SU-DHL-6 (cell line): ENCODE data around the gene EXOSC3.

Experiments used
- H2AFZ ChIP-seq: fragments of 200-600 bp; sonication (generic); 2 replicates; pipeline ENCODE4 v1.6.1; 2014; ENCODE audit warnings: low read depth, mild to moderate bottlenecking, moderate library complexity, mixed read lengths, antibody characterized with exemption, low read length; ENCODE audit not compliant: severe bottlenecking
- H3F3A ChIP-seq: fragments of 200-600 bp; shearing (Covaris generic); 2 replicates; pipeline ENCODE4 v1.6.0; 2016; ENCODE audit warnings: antibody characterized with exemption, mild to moderate bottlenecking; ENCODE audit not compliant: insufficient read depth
- H3K27ac ChIP-seq: fragments of 200-600 bp; sonication (generic); 2 replicates; pipeline ENCODE4 v1.5.1; 2016; ENCODE audit warnings: low read depth, mild to moderate bottlenecking, low read length, moderate library complexity, mixed read lengths
- H3K27me3 ChIP-seq: fragments of 200-600 bp; sonication (generic), shearing (Covaris generic); 2 replicates; pipeline ENCODE4 v1.6.0; 2014; ENCODE audit warnings: mild to moderate bottlenecking, low read length
- H3K36me3 ChIP-seq: fragments of 200-600 bp; sonication (generic); 2 replicates; pipeline ENCODE4 v1.6.1; 2014; ENCODE audit warnings: mild to moderate bottlenecking, low read length, mixed read lengths
- H3K4me2 ChIP-seq: fragments of 300-600, 200-600 bp; shearing (Covaris generic), sonication (generic); 2 replicates; pipeline ENCODE4 v1.6.0; 2014; ENCODE audit warnings: low read length, low read depth, mild to moderate bottlenecking; ENCODE audit not compliant: poor library complexity, severe bottlenecking
- H3K4me3 ChIP-seq: fragments of 200-600 bp; sonication (generic); 2 replicates; pipeline ENCODE4 v1.5.1; 2014; ENCODE audit warnings: antibody characterized with exemption, low read length, mild to moderate bottlenecking, mixed read lengths; ENCODE audit not compliant: insufficient read depth, poor library complexity, severe bottlenecking
- H3K79me2 ChIP-seq: fragments of 200-600 bp; sonication (generic); 2 replicates; pipeline ENCODE4 v1.6.1; 2014; ENCODE audit warnings: mild to moderate bottlenecking, low read length, moderate library complexity; ENCODE audit not compliant: insufficient read depth
- H3K9ac ChIP-seq: fragments of 200-600 bp; sonication (generic); 2 replicates; pipeline ENCODE4 v1.7.0; 2014; ENCODE audit warnings: mild to moderate bottlenecking, low read length
- H3K9me2 ChIP-seq: fragments of 200-600 bp; sonication (generic); replicated peaks from 2 replicates; pipeline ENCODE4 v1.6.1; 2014; ENCODE audit warnings: low read length; ENCODE audit not compliant: insufficient read depth
- H3K9me3 ChIP-seq: fragments of 200-600 bp; sonication (generic); 2 replicates; pipeline ENCODE4 v1.6.1; 2014; ENCODE audit warnings: low read length, mixed read lengths; ENCODE audit not compliant: insufficient read depth
- H4K20me1 ChIP-seq: fragments of 200-600 bp; sonication (generic); 2 replicates; pipeline ENCODE4 v1.6.1; 2014; ENCODE audit warnings: low read depth, mild to moderate bottlenecking, antibody characterized with exemption, low read length, moderate library complexity, mixed read lengths
- EZH2phosphoT487 ChIP-seq: fragments of 200-600 bp; sonication (generic), shearing (Covaris generic); conservative IDR thresholded peaks from 2 replicates; pipeline ENCODE4 v1.6.1; 2018; ENCODE audit warnings: mild to moderate bottlenecking, antibody characterized with exemption, low read length, moderate library complexity, mixed read lengths
- TF ChIP-seq, protein P1 (sequence below): fragments of 200-600 bp; sonication (generic); IDR thresholded peaks from one replicate; pipeline ENCODE4 v1.5.1; 2017; ENCODE audit warnings: antibody characterized with exemption, mild to moderate bottlenecking, low read length, moderate library complexity; ENCODE audit not compliant: insufficient read depth, poor library complexity, severe bottlenecking

Gene EXOSC3

GRCh38 chr9:37730839-37731238 lies 54.0 kb downstream of the EXOSC3 start:
- Histone ChIP-seq H2AFZ (no peak overlapping the region), H3K9me2 (no peaks in the 10 kb centered on the region), H3K4me2 (no peak overlapping the region), H3K79me2 (no peaks in the 10 kb centered on the region), H3K9me3 (no peaks in the 10 kb centered on the region), H4K20me1 (no peaks in the 10 kb centered on the region), H3K4me3 (no peak overlapping the region), H3K36me3 (no peaks in the 10 kb centered on the region), H3K9ac (no peak overlapping the region), H3K27me3 (no peaks in the 10 kb centered on the region), H3K27ac (no peak overlapping the region), H3F3A (no peaks in the 10 kb centered on the region)
- TF ChIP-seq, protein P1, sequence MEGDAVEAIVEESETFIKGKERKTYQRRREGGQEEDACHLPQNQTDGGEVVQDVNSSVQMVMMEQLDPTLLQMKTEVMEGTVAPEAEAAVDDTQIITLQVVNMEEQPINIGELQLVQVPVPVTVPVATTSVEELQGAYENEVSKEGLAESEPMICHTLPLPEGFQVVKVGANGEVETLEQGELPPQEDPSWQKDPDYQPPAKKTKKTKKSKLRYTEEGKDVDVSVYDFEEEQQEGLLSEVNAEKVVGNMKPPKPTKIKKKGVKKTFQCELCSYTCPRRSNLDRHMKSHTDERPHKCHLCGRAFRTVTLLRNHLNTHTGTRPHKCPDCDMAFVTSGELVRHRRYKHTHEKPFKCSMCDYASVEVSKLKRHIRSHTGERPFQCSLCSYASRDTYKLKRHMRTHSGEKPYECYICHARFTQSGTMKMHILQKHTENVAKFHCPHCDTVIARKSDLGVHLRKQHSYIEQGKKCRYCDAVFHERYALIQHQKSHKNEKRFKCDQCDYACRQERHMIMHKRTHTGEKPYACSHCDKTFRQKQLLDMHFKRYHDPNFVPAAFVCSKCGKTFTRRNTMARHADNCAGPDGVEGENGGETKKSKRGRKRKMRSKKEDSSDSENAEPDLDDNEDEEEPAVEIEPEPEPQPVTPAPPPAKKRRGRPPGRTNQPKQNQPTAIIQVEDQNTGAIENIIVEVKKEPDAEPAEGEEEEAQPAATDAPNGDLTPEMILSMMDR = no peak
- no peak for TF ChIP-seq EZH2phosphoT487

DNA sequence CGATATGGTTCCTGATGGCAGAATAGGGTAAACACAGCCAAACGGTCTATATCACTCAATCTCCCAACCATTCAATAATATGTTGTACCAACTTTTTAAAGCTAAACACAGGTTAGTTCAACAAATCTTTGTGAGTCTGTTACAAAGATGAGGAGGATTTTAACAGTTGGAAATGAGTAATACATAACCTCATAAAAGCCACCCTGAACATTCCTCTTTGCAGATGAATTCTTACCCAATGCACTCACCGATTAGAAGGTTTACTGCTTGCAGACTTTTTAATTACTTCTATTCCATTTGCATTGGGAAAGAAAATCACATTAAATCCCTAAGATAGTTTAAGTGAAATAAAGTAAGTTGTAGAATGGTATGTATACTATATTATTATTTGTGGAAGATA lies 54.6 kb downstream of the EXOSC3 start:
- Histone ChIP-seq H3K27me3 (no peaks in the 10 kb centered on the region), H4K20me1 (no peaks in the 10 kb centered on the region), H3K4me3 (no peak overlapping the region), H3K79me2 (no peaks in the 10 kb centered on the region), H3K36me3 (no peaks in the 10 kb centered on the region), H3K9ac (no peak overlapping the region), H3F3A (no peaks in the 10 kb centered on the region), H3K9me3 (no peaks in the 10 kb centered on the region), H2AFZ (no peak overlapping the region), H3K27ac (no peak overlapping the region), H3K9me2 (no peaks in the 10 kb centered on the region), H3K4me2 (no peak overlapping the region)
- no peak for TF ChIP-seq EZH2phosphoT487
- TF ChIP-seq, protein P1 = no peak
